NCI-H69 (cell line): ENCODE measurements around the gene ABTB2.
A peak's percentile ranks its signal among the peaks of the same experiment; 100 is the strongest.
"Not testable (repeated sequence)": the region's sequence is repeated elsewhere in the genome, so short reads cannot be mapped to it uniquely, and the experiment has no call there.

Source experiments
- DNase-seq: peaks from one replicate; lab custom pipeline; 2025; lab: John Stamatoyannopoulos, UW

Gene ABTB2

GRCh38 chr11:34185926-34186841 is 171.6 kb downstream of the ABTB2 start:
- peak; percentile 69 for DNase-seq

- DNase-seq: no peak
Observed at GRCh38 chr11:34184505-34185015, 173.2 kb downstream of the ABTB2 start.

- no peak for DNase-seq
Observed at GRCh38 chr11:34183848-34184391, 173.9 kb downstream of the ABTB2 start.

GRCh38 chr11:34182921-34183685 is 174.7 kb downstream of the ABTB2 start:
- DNase-seq: no peak

DNA sequence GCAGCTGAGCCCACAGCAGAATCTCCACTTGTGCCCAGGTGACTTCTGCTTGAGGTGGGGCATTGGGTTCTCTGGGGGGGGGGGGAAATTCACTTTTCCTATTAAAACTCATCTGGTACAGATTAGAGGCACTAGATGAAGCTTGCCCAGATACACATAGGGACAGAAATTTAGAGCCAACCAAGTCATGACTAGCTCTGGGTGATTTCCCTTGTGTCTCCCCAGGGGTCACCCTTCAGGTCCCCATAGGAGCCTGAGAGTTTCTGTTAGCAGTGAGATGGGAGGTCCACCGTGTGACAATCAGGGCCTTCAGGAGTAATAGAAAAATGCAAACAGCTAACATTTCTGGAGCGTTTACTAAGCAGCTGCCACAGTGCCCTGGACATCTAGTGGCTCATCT is 175.4 kb downstream of the ABTB2 start:
- no peak for DNase-seq

DNA sequence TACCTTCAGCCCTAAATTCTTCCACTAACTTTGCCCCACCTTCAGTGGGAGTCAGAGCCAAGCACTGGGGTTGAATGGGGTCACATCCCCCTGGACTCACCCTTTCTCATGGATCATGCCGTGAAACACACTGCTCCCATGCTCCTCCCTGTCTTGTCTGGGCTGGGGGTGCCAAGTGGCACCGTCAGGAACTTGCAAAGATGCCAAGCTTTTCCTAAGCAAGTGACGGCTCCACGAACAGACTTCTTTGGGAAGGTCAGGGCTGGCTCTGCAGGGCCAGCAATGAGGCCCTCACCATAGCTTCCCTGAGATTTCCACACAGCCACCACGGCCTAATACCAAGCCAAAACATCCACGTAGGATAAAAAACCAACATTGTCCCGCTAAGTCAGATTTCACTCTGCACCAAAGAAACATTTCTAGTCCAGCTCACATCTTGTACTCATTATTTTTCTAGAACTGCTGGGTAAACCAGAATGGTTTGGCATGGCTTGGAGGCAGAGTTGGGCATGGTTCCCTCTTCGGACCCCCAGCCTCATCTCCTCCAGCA is 175.9 kb downstream of the ABTB2 start:
- DNase-seq: no peak

DNA sequence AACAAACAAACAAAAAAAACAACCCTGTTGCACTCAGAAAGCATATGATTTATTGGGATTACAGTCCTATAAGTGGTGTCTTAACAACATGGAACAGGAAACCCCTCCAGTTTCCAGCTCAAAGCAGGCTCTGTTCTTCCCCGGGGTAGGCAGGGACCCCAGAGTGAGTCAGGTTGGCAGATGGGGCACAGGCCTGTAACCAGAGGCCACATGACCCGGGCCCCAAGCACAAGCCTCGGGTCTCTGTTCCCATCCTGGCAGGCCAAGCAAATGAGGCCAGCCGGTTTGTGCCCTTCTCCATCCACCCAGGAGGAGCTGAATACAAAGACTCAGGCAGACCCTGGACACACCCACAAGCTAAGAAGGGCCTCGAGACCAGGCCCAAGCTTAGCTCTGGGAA is 176.6 kb downstream of the ABTB2 start:
- no peak for DNase-seq

DNA sequence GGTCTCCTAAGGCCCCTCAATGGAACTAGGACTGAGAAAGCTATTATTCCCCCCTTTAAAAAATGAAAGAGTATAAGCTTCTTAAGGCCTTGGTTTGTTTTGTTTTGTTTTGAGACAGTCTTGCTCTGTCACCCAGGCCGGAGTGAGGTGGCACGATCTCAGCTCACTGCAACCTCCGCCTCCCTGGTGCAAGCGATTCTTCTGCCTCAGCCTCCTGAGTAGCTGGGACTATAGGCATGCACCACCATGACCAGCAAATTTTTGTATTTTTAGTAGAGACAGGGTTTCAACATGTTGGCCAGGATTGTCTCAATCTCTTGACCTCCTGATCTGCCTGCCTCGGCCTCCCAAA is 177.0 kb downstream of the ABTB2 start:
- not testable (repeated sequence) for DNase-seq

DNA sequence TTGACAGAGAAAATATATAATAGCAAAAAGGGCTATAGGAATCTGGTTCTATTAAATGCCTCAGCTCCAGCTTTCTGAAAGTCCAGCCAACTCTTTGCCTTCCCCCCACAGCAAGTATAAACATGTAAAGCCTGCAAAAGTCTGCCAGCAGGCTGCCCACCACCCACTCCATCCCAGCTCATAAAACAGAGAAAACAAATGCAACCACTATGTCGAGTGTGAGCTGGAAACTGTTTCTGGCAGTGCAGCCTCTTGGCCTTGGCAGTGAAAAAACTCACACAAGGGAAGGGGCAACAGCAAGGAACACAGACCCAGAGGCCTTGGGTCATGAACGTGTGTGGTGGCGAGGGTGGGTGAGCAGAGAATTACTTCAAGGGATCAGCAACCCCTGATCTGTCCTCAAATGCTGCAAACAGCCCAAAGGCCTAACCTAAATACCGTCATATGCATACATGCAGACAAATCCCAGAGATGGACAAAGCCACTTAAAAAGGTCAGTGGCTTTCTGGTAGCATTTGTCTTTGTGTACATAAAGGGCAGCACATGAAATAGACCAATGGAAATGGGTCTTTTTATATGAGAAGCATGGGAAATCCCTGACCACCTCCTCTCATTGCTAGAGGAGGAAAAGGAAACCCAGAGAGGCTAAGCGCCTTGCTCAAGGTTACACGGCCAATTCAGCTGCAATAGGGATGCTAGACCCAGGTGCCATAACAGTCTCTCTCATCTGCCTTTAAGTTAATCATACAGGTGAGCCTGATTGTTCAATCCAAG is 177.6 kb downstream of the ABTB2 start:
- no peak for DNase-seq

DNA sequence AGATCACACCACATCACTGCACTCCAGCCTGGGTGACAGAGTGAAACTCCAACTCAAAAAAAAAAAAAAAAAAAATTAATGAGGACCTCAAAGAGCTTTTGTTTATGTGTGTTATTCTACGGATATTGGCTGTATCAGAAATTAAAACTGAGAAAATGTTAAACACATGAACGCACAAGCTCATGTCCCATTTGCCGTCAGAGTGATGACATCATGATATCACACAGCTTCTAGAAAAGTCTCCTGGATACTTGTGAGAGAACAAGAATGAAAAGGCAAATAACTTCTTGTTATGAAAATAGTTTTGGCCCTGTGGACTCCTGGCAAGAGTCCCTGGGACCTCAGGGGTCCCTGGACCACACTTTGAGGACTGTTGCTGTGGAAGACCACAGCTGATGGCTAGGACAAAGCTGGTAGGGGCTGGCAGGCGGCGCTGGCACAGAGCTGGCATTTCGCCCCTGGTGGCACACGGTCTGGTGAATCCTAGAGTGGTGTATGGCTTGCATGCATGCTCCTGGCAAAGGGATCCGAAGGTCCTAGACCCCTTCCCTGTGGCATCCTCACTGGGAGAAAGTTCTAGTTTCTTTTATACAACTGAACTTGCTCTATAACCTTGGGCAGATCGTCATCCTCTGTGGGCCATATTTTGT is 178.7 kb downstream of the ABTB2 start:
- DNase-seq: no peak

GRCh38 chr11:34178209-34178821 is 179.5 kb downstream of the ABTB2 start:
- no peak for DNase-seq

GRCh38 chr11:34176751-34177209 is 181.0 kb downstream of the ABTB2 start:
- DNase-seq: peak; percentile 80

DNA sequence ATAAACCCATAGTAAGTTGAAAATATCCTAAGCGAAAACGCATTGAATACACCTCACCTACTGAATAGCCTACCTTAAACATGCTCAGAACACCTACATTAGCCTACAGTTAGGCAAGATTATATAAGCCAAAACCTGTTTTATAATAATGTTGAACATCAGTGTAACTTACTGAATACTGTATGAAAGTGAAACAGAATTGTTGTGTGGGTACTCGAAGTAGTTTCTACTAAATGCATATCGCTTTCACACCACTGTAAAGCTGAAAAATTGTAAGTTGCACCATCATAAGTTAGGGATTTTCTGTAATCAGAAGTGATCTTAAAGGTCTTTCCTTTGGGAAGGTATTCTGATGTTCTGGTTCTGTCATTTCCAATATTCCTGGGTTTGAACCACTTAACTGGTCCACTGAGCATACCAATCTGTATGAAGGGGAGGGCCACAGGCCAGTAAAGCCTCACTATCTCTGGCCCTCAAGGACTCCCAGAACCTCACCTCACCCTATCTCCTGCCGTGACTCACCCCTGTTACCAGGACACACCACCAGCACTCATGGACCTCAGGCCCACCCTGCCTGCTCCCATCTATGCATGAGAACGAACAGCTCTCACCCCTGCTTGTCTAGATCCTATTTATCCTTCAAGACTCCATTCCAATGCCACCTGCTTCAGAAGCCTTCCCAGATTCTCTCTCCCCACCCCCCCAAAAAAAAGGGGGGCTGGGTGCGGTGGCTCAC is 182.4 kb downstream of the ABTB2 start:
- no peak for DNase-seq

DNA sequence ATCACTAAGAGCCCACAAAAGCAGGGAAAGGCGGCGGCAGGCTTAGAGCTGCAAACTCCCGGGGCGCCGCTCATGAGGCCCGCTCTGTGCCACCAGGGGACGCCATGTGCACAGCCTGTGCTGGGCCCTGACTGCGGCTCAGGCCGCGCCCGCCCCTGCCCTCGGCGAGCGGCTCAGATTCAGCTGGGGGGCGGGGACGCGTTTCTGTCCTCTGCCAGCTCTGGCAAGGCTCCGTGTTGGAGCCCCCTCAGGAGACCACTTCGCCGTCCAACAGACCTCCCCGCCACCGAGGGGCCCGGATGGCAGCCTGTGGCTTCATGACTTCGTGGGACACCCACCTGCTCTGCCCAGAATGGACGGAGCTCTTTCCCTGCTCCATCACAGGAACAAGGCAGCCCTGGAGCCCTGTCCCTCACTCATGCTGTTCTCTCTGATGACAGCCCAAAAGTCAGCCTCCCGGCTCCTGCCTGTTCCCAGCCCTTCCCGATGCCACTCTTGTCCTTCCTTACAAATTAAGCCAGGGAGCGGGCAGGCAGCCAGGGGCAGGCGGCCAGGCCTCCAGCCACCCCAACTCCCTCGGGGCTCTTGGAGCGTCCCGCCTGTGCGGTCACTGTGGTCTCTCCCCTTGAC is 183.3 kb downstream of the ABTB2 start:
- peak; percentile 89 for DNase-seq

DNA sequence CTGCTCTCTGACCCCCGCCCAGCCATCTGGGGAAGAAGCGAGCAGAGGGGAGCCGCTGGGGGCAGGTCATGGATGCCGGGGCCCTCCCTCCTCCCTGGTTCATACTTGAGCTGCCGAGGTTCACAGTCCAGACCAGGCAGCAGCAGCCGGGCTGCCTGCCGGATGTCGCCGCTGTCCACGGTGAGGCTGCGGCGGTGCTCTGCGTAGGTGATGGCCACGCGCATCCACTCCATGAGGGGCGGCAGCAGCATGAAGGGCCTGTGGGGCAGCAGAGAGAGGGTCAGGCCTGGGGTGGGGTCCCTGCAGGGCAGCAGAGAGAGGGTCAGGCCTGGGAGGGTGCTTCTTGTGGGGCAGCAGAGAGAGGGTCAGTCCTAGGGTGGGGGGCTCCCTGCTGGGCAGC is 184.8 kb downstream of the ABTB2 start:
- no peak for DNase-seq

- no peak for DNase-seq
Observed at GRCh38 chr11:34169686-34170085, 188.1 kb downstream of the ABTB2 start.

GRCh38 chr11:34168642-34169420 is 189.0 kb downstream of the ABTB2 start:
- DNase-seq: no peak

DNA sequence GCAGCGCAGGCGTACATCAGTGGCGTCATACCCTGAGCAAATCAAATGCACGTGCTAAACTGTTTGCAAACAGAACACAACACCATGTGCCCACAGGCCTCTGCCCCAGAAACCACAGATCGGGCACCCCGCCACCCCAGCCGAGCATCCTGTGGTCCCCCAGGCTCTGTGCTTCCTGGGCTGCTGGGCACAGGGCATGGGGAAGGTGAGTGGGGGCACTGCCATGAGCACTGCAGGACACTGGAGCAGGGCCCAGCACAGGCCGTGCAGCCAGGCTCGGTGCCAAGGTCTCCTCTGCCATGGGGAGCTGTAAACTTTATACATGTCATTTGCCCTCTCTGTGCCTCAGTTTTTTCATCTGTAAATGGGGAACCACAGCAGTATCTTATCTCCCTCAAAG is 189.8 kb downstream of the ABTB2 start:
- DNase-seq: no peak
